Fibroblast of gingiva (primary cell): ENCODE results near the gene RAB6A.
"Not testable (repeated sequence)": the region's sequence is repeated elsewhere in the genome, so short reads cannot be mapped to it uniquely, and the experiment has no call there.

Source experiments
- DNase-seq: peaks from one replicate; pipeline ENCODE4 v3.0.0-alpha.2; 2011; ENCODE audit warnings: low read depth

The RAB6A gene

DNA sequence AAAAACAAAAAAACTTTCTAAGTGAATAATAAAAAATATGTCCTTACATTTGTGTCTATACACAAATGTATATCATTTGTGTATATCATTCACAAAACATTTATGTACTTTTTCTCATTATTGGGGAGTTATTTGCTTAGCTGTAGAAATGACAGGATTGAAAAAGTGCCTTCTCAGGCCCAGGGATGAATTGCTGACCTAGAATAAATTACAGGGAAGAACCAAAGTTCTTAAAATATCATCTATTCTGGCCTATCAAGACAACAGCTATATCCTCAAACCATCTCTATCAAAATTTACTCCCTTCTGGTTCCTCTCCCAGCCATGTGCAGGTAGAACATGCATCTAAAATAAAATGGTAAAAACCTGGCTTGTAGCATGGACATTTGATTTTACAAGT is 1.9 kb upstream of the RAB6A start:
- no peak for DNase-seq

DNA sequence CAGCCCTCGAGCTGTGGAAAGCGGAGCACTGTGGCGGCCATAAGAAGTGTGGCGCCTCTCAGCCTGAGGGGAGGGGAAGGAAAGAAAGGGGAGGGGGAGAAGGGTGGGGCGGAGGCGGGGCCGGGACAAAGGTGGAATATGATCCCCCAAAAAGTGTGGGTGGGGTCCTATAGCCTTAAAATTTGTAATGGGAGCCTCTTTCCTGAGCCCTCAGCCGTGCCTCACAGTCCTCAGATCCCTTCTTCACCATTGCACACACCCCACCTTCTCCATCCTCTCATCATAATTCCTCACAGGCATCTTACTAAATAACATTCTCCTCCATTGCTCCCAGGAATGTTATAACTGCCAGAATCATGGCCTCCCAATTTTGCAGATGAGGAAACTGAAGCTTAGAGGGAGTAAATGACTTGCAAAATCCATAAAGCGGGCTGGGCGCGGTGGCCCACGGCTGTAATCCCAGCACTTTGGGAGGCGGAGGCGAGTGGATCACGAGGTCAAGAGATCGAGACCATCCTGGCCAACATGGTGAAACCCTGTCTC is 600 bp upstream of the RAB6A start:
- DNase-seq: no peak

DNA sequence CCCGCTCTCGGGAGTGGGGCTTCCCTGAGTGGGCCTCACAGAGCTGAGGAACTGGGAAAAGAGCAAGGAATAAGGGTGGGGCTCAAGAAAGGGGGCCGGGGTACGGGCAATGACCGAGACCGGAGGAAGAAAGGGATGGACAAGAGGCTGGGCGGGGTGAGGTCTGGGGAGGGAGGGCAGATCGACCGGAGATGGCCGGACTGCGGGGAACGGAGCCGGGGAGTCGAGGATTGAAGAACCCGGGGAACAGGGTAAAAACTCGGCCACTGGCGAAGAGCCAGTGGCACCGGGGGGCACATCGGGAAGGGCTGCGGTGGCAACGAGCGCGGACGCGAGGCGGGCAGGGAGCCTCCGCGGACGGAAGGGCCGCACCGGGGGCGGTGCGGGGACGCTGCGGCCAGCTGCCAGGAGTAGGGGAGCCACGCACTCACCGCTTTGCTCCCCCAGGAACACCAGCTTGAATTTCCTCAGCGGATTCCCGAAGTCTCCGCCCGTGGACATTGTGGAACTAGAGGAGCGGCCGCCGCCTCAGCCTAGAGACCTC is 667 bp downstream of the RAB6A start:
- DNase-seq: peak; percentile 44

DNA sequence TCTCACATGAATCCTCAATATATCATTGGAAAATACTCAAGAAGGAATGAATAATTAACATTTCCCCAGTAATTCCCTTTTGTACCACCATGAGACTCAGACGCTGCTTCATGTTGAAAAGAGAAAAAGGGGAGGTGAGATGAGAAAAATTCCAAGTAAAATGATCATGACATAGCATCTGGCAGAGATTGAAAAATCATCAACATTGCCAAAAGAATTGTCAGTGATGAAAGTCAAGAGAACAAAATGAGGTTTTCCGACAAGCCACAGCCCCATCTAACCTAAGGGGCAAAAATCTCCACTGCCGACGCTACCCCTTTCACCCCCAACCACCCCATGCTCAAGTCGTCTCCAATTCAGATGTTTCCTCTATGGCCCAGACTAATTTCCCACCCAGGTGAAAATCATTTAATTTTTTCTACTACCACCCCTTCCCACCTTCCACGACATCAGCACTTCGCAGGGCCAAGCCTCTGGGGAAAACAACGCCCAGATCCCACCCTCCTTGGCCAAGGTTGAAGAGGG is 1.2 kb downstream of the RAB6A start:
- DNase-seq: peak; percentile 26

DNA sequence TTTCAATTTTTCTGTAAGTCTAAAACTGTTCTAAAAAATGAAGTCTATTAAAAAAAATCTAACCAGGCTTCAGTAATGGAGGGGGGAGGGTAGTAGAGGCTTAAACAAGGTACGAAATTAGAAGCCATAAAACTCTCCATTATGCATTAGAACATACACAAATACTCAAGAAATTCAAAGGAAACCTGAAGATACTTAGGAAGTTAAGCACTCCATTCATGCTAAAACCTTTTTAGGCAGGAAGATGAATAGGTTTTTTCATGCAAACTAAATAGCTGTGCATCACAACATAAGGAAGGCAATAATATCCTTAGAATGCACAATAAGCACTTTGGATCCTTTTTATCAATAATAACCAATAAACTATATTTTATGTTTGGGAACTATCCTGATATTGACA is 2.4 kb downstream of the RAB6A start:
- DNase-seq: no peak

- DNase-seq: no peak
Measured at GRCh38 chr11:73757598-73757997, 3.3 kb downstream of the RAB6A start.

DNA sequence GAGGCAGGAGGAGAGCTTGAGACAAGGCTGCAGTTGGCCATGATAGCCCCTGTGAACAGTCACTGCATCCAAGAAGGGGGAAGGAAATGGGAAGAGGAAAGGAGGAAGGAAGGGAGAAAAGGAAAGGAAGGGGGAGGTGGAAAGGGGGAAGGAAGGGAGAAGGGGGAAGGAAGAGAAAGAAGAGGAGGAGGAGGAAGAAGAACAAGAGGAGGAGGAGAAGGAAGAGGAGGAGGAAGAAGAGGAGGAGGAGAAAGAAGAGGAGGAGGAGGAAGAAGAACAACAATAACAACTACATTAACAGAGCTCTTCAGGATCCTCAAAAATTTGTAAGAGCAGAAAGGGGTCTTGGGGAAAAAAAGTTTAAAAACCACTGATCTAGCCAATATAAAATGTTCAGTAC is 5.2 kb downstream of the RAB6A start:
- no peak for DNase-seq

GRCh38 chr11:73753938-73754337 is 6.9 kb downstream of the RAB6A start:
- no peak for DNase-seq

GRCh38 chr11:73752903-73753302 is 8.0 kb downstream of the RAB6A start:
- DNase-seq: no peak

- DNase-seq: peak; percentile 3
Measured at GRCh38 chr11:73752216-73752867, 8.5 kb downstream of the RAB6A start.

GRCh38 chr11:73750862-73751261 is 10.0 kb downstream of the RAB6A start:
- DNase-seq: not testable (repeated sequence)

DNA sequence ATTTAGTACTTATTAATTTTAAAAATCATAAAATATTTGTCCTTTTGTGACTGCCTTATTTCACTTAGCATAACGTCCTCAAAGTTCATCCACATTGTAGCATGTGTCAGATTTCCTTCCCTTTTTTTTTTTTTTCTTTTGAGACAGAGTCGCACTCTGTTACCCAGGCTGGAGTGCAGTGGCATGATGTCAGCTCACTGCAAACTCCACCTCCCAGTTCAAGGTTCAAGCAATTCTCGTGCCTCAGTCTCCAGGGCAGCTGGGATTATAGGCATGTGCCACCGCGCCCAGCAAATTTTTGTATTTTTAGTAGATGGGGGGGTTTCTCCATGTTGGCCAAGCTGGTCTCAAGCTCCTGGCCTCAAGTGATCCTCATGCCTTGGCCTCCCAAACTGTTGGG is 10.6 kb downstream of the RAB6A start:
- no peak for DNase-seq

GRCh38 chr11:73749118-73749517 is 11.8 kb downstream of the RAB6A start:
- no peak for DNase-seq

DNA sequence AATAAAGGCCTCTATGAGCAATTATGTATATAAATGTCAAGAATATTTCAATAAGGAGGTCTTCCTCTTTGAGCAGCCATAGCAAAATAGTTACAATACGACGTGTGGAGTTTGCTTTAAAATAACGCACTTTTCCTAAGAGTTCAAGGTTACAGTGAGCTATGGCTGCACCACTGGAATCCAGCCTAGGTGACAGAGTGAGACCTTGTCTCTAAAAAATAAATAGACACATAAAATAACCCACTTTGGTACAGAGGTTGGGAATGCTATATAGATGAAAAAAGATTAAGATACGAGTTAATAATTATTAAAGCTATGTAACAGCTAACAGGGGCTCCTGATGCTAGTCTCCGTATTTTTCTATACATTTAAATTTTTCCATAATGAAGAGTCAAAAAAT is 12.6 kb downstream of the RAB6A start:
- no peak for DNase-seq

GRCh38 chr11:73747762-73748161 is 13.1 kb downstream of the RAB6A start:
- DNase-seq: no peak

DNA sequence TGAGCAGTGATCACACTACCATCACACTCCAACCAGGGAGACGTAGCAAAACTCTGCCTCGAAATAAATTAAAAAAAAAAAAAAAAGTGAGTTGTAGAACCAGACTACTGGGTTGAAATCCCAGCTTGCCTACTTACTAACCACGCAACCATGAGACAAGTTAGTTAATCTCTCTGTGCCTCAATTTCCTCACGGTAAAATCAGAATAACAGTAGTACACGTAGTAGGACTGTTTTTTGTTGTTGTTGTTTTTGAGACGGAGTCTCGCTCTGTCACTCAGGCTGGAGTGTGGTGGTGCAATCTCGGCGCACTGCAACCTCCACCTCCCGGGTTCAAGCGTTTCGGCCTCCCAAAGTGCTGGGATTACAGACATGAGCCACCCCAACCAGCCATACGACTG is 14.2 kb downstream of the RAB6A start:
- DNase-seq: no peak

- no peak for DNase-seq
Measured at GRCh38 chr11:73743045-73743444, 17.8 kb downstream of the RAB6A start.

DNA sequence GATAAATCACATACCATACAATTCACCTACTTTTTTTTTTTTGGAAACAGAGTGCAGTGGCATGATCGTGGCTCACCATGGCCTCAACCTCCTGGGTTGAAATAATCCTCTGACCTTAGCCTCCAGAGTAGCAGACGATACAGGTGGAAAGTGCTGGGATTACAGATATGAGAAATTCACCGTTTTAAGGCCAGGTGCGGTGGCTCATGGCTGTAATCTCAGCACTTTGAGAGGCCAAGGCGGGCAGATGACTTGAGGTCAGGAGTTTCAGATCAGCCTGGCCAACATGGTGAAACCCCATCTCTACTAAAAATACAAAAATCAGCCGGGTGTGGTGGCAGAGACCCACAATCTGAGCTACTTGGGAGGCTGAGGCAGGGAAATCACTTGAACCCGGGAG is 24.9 kb downstream of the RAB6A start:
- not testable (repeated sequence) for DNase-seq

DNA sequence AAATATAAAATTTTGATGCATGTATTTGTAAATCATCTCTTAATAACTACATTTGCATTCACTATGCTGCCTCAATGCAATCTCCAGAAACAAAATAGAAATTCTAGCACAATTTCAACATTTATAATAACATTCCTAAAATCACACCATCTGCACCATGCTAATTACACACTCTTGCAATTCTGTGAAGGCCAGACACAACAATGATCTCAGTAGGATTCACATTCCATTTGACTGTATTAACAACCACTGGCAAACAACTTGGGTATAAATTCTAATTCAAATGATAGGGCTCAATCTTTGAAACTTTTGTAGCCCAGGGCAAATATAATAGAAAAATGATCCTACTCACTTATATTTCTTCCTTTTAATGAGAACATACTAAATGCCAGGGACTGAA is 25.9 kb downstream of the RAB6A start:
- peak; percentile 26 for DNase-seq

DNA sequence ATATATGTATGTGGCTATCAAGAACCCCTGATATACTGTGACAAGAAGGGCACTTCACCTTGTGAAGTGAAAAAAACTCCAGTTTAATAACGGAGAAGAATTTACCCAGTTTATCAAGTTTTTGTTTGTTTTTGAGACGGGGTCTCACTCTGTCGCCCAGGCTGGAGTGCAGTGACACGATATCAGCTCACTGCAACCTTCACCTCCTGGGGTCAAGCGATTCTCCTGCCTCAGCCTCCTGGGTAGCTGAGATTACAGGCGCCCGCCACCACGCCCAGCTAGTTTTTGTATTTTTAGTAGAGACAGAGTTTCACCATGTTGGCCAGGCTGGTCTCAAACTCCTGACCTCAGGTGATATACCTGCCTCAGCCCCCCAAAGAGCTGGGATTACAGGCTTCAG is 26.9 kb downstream of the RAB6A start:
- not testable (repeated sequence) for DNase-seq

DNA sequence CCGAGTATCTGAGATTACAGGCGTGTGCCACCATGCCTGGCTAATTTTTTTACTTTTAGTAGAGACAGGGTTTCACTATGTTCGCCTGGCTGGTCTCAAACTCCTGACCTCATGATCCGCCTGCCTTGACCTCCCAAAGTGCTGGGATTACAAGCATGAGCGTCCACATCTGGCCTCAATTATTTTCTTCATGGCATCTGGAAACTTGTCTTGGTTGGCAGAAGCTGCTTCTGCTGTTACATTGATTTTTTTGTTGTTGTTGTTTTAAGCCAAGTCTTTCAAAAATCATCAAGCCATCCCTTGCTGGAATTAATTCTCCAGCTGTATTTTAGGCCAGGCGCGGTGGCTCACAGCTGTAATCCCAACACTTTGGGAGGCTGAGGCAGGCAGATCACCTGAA is 27.9 kb downstream of the RAB6A start:
- DNase-seq: peak; percentile 75

DNA sequence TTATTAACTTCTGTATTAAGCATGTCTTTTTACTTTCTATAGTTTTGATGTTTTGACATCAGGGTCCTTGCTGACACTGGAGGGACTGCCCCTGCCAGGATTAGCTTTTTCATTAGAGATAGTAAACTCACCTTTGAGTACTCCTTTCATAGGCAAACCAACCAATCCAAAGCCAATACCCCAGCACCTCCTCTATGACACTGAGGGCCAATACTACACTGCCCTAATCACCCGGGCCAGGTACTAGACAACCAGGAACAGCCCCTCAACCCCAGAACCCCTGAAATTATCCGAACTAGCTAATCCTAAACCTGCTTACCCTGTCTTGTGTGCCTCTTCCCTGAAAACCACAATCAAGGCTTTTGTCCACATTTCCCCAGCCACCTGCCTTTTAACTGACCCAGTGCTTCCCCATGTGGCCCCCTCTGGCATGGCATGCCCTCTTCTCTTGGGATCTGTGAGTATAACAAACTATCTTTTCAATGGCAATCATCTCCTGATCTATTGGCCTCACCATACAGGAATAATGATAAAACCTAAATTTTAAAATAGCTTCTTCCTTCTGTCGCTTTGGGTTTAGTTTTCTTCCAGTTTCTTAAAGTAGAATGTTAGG is 31.2 kb downstream of the RAB6A start:
- DNase-seq: no peak

DNA sequence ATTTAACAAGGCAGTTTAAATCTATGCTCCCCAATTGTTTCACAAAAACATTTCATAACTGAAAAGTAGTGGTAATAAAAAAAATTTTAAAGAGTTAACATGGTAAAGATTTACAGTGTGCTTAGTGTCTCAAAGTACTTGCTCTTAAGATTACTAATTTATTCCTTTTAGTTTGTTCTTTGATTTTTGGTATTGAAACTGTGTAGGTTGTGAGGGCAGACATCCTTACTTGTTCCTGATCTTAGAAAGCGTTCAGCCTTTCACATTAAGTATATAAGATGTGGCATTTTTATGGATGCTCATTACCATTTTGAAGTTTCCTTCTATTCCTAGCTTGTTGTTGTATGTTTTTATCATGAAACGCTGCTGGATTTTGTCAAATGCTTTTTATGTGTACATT is 32.9 kb downstream of the RAB6A start:
- DNase-seq: no peak
